Activated naive CD8-positive, alpha-beta T cell (primary cell): ENCODE results near the gene LFNG.

Experiments
- H3K27ac Mint-ChIP-seq: one replicate; pipeline ENCODE4 v1.8.0; 2021; ENCODE audit warnings: mixed read lengths
- H3K27me3 Mint-ChIP-seq: one replicate; pipeline ENCODE4 v1.8.0; 2021; ENCODE audit warnings: mixed read lengths
- H3K36me3 Mint-ChIP-seq: one replicate; pipeline ENCODE4 v1.8.0; 2021; ENCODE audit warnings: mixed read lengths
- H3K4me1 Mint-ChIP-seq: one replicate; pipeline ENCODE4 v1.8.0; 2021; ENCODE audit warnings: low read depth, mixed read lengths
- H3K4me3 Mint-ChIP-seq: one replicate; pipeline ENCODE4 v1.8.0; 2021; ENCODE audit warnings: mild to moderate bottlenecking, mixed read lengths
- H3K9me3 Mint-ChIP-seq: one replicate; pipeline ENCODE4 v1.8.0; 2021; ENCODE audit warnings: low read depth, mixed read lengths

LFNG gene, protein sequence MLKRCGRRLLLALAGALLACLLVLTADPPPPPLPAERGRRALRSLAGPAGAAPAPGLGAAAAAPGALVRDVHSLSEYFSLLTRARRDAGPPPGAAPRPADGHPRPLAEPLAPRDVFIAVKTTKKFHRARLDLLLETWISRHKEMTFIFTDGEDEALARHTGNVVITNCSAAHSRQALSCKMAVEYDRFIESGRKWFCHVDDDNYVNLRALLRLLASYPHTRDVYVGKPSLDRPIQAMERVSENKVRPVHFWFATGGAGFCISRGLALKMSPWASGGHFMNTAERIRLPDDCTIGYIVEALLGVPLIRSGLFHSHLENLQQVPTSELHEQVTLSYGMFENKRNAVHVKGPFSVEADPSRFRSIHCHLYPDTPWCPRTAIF

DNA sequence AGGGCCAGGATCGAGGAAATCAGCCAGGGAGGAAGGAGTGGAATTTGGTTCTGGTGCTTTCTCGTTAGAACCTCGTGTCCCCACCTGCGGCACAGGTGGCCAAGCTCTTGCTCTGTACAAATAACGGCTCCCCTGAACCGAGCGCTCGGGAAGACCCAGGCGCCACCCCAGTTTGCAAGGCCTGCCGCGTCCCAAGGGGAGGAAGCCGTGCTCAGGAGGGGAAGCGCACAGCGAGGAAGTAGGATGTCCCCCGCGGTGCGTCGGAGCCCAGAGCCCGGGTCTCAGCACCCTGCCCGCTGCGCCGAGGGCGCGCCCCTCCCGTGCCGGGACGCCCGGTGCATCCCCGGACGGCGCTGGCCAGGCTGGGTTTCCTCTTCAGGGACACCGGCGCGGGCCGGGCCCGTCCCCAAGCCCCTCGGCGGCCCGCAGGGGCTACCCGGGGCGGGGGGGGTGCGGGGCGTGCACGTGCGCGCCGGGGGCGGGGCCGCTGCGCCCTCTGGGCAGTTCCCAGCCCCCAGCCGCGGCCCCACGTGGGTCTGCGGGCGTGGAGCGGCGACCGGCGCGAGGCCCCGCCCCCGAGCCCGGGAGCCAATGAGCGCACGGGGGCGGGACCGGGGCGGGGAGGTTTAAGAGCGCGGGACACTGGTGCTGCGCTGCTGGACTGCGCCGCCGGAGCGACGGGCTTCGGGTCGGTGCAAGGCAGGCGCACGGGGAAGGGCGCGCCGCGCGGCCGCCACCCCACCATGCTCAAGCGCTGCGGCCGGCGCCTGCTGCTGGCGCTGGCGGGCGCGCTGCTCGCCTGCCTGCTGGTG lies at the start of gene LFNG:
Gene LFNG, plus strand, starts transcription at position 656 of the 812 bp plus-strand sequence. Its CDS starts 88 bp downstream, at position 744.
- Mint-ChIP-seq H3K4me3 (peak within 1 kb of the TSS; percentile 93), H3K9me3 (no peaks in the 10 kb centered on the region), H3K36me3 (peaks cover 2% of the 10 kb centered on the region), H3K27ac (peak within 1 kb of the TSS; percentile 86), H3K4me1 (peaks cover 35% of the 10 kb centered on the region), H3K27me3 (no peaks in the 10 kb centered on the region)

DNA sequence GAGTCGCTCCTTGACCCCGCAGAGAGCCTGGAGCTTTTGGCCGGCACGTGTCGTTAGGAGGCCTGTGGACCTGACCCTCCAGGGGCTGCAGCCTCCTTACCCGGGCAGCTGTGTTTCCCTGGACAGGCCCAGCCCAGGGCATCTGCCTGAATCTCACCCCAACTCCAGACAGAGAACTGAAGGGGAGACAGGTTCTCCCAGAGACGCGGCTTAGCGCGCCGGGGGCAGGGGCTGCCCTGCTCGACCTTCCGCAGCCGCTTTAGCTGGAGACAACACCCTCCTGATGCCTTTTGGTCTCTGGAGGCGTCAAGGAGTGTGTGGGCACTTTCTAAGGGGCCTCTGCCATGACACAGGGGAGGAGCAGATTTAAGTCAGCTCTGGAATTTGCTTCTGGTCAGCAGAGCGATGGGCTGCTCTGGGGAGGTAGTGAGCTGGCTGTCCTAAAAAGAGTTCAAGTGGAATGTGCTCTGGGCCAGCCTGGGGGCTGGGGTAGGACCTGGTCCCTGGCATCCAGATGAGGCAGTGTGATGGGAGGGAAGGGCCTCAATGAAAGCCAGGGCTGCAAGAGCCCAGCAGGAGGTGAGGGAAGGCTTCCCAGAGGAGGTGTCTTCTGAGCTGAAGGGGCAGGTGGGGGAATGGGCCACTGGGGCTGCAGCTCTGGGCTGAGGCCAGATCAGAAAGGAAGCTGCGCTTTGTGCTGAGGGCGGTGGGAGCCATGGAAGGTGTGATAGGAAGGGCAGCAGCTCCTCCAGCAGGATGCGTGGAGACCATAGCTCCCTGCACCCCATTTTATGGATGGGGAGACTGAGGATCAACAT lies 49.2 kb upstream of the LFNG start:
- no peak overlapping the region for H3K27ac Mint-ChIP-seq
- no peak overlapping the region for H3K4me3 Mint-ChIP-seq
- H3K36me3 Mint-ChIP-seq: no peaks in the 10 kb centered on the region
- no peaks in the 10 kb centered on the region for H3K9me3 Mint-ChIP-seq
- H3K4me1 Mint-ChIP-seq: peaks cover 2% of the 10 kb centered on the region
- H3K27me3 Mint-ChIP-seq: peaks cover 1% of the 10 kb centered on the region

DNA sequence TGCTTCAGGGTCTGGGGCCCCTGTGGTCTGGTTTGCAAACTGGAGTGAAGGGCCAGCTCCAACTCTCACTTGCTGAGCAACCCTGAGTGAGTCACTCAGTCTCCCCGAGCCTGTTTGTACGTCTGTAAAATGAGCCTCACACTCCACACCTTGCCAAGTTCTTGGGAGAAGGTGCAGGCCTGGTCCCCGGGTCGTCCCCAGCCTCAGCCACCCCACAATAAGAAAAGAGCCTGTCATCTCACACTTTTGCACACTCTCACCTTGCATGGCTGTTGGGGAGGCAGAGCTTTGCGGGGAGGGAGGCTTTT lies 48.6 kb upstream of the LFNG start:
- Mint-ChIP-seq H3K27ac (no peak overlapping the region), H3K4me3 (no peak overlapping the region), H3K27me3 (peaks cover 1% of the 10 kb centered on the region)

DNA sequence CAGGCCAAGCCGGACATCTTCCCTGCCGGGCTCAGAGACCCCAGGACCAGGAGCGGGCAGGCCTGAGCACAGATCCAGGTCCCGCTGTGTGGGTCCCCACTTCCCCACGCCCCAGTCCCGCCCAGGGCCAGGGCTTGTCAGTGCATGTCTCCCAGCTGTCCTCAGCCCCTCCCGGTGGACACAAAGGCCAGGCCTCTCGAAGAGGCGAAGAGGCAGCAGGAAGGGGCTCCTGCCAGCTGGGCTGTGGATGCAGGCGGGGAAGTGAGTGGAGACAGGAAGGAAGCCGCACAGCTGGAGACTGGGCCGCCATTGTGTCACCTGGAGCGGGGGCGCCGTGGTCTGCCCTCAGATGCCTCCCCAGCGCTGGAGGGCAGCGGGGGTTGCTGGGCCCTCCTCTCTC lies 48.2 kb upstream of the LFNG start:
- Mint-ChIP-seq H3K4me3 (no peak overlapping the region), H3K27me3 (peaks cover 1% of the 10 kb centered on the region), H3K27ac (no peak overlapping the region), H3K36me3 (no peaks in the 10 kb centered on the region), H3K9me3 (no peaks in the 10 kb centered on the region), H3K4me1 (peaks cover 2% of the 10 kb centered on the region)

More for the DNA sequence above, 48.6 kb upstream of the LFNG start:
- H3K4me1 Mint-ChIP-seq: peaks cover 2% of the 10 kb centered on the region
- no peaks in the 10 kb centered on the region for H3K9me3 Mint-ChIP-seq
- no peaks in the 10 kb centered on the region for H3K36me3 Mint-ChIP-seq

DNA sequence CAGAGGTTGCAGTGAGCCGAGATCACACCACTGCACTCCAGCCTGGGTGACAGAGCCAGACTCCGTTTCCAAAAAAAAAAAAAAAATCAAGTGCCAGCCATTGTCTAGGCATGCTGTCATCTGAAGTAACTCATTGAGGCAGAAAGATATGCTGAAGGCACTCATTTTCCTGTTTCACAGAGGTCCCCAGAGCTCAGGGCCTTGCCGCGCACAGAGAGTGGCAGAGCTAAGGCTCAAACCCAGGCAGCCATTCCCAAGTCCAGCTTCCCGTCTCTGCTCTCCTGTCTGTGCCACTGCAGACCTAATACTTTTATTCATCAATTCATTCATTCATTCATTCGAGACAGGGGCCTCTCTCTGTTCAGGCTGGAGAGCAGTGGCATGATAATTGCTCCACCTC lies 46.8 kb upstream of the LFNG start:
- Mint-ChIP-seq H3K9me3 (no peaks in the 10 kb centered on the region), H3K36me3 (no peaks in the 10 kb centered on the region), H3K27me3 (peaks cover 1% of the 10 kb centered on the region), H3K4me1 (peaks cover 2% of the 10 kb centered on the region), H3K4me3 (no peak overlapping the region), H3K27ac (no peak overlapping the region)

DNA sequence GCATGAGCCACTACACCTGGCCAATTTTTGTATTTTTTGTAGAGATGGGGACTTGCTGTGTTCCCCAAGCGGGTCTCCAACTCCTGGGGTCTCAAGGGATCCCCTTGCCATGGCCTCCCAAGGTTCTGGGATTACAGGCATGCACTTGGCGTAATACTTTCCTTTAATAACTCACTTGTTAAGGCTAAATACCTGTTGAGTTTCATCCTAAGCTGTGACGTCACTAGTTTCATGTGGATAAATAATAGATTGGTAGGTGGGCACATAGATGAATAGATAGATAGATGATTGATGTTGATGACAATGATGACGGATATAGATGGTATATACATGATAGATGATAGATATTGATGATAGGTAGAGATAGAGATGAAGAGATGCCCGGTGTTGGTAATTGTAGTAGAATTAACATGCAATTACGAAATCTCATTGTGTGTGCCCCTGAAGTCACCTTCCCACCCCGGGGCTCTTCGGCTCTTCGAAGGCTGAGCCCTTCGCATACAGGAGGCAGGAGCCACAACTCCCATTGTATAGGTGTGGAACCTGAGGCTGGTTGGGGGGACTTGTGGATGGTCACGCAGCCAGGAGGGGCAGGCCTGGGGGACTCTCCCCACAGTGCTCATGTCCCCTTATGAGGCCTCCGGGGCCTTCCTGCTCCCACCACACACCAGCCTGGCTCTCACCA lies 45.9 kb upstream of the LFNG start:
- H3K4me1 Mint-ChIP-seq: peaks cover 2% of the 10 kb centered on the region
- no peaks in the 10 kb centered on the region for H3K36me3 Mint-ChIP-seq
- H3K27ac Mint-ChIP-seq: no peak overlapping the region
- peaks cover 1% of the 10 kb centered on the region for H3K27me3 Mint-ChIP-seq
- no peak overlapping the region for H3K4me3 Mint-ChIP-seq
- H3K9me3 Mint-ChIP-seq: no peaks in the 10 kb centered on the region

DNA sequence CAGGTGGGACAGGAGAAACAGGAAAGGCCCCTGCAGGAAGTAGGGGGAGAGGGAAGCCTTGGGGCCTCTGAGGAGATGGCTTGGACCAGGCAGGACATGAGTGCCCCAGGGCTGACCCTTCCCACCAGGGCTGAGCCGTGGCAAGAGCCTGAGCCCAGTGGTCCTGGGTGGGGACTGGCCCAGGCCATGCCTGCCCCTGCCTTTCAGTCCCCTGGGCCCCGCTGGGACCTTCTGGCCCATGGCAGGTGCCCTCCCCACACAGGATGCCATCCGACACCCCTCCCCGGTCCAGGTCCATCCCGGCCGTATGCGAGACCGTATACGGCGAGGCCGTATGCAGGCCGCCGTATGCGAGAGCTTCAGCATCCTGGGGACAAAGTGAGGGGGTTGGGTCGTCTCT lies 45.4 kb upstream of the LFNG start:
- H3K4me1 Mint-ChIP-seq: no peaks in the 10 kb centered on the region
- no peaks in the 10 kb centered on the region for H3K36me3 Mint-ChIP-seq
- no peaks in the 10 kb centered on the region for H3K9me3 Mint-ChIP-seq
- H3K27ac Mint-ChIP-seq: no peak overlapping the region
- no peak overlapping the region for H3K4me3 Mint-ChIP-seq
- H3K27me3 Mint-ChIP-seq: no peaks in the 10 kb centered on the region

DNA sequence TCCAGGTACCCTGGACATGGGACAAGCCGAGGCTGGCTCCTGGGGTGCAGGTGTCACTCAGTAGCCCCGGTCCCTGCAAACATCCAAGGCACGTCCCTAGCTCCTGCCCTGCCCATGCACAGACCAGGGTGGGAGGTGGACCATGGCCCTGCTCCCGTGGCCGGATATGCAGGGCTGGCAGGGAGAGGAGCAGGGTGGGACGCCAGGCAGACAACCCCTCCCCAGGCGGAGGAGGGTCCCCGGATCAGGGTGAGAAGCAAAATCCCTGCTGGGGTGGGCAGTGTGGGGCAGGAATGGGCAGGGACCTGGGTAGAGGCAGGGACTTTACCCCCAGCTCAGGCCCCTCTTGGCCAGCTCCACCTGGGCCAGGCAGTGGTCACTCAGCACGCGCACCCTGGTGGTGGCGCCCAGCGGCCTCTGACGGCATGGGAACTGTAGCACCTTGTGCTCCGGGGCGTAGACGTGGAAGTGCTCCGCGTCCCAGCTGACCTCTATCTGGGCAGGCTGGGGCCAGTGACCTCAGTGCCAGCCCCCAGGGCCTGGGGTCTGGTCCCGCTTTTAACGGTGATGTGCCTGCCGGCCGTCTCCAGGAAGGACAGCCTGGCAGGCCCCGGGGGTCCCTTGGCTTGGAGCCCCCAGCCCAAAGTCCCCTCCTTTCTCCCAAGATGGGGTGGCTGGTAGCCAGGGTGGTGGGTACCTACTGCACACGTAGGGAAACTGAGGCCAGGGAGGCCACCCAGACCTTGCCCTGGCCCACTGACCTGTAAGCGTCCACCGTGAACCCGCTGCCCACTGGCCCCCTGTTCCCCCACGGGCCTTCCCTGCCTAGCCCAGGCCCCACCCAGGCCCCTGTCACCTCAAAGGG lies 44.5 kb upstream of the LFNG start:
- Mint-ChIP-seq H3K4me3 (no peak overlapping the region), H3K4me1 (no peaks in the 10 kb centered on the region), H3K27ac (no peak overlapping the region), H3K36me3 (no peaks in the 10 kb centered on the region), H3K27me3 (no peaks in the 10 kb centered on the region), H3K9me3 (no peaks in the 10 kb centered on the region)

DNA sequence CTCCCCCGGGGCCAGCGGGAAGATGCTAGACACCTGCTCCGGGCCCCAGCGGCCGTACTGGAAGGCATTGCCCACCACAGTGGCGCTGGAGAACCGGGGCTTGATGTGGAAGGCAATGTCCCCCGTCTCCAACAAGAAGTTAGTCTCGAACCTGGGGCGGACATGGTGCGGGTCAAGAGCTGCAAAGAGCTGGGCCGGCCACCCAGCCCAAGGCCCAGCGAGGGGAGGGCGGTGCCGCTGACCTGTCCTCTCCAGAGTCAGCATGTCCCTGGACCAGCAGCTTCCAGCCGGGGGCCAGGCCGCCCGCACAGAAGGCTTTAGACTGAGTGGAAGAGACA lies 43.9 kb upstream of the LFNG start:
- H3K4me1 Mint-ChIP-seq: no peaks in the 10 kb centered on the region
- no peak overlapping the region for H3K27ac Mint-ChIP-seq
- H3K9me3 Mint-ChIP-seq: no peaks in the 10 kb centered on the region
- H3K27me3 Mint-ChIP-seq: no peaks in the 10 kb centered on the region
- H3K4me3 Mint-ChIP-seq: no peak overlapping the region
- H3K36me3 Mint-ChIP-seq: no peaks in the 10 kb centered on the region

DNA sequence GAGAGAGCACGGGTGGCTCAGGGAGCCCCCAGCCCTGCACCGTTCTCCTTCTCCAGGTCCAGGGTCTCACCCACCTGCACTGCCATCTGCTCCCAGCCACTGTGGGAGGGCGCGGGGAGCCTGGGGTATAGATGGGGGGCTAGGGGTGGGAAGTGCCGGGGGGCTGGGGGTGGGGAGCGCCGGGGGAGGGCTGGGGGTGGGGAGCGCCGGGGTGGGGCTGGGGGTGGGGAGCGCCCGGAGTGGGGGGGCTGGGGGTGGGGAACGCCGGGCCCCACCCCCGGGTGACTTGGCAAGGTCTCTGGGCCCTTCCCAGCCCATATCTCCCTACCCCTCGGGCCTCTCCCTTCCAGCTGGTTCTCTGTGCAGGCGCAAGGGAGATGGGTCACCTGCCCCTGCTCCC lies 43.3 kb upstream of the LFNG start, which contains the start of gene GRIFIN:
Gene GRIFIN, minus strand, starts transcription at position 101 of the 400 bp plus-strand sequence. Its CDS starts 15 bp downstream, at position 86.
- Mint-ChIP-seq H3K4me3 (no peak within 1 kb of the TSS), H3K27me3 (no peaks in the 10 kb centered on the region), H3K36me3 (no peaks in the 10 kb centered on the region), H3K4me1 (no peaks in the 10 kb centered on the region), H3K27ac (no peak within 1 kb of the TSS), H3K9me3 (no peaks in the 10 kb centered on the region)

DNA sequence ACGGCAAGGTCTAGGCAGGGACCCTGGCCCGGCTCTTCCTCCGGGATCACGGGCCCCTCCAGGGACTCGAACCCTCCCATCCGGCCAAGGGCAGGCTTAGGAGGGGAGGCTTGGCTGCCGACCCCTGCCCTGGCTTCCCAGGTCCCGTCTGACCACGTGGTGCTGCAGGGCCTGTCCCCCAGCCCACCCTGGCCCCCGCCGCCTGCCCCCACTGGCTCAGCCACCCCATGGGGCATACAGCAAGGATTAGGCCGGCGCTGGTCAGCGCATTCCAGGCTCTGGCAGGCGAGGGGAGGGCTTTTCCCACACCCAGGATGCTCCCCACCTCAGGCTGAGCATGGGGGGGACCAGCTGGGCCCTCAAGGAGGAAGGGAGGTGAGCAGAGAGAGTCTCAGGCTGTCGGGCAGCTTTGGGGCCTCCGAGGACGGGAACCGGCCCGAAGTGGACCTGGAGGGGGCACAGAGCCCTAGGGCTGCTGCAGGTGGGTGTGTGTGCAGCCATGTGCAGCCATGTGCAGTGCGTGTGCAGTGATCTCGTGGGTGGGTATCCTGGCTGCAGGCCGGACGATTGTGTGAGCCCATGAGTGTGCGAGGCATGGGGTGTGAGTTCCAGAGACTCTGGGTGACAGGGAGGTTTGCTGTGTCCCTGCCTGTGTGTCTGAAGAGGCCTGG lies 42.7 kb upstream of the LFNG start:
- H3K27me3 Mint-ChIP-seq: no peaks in the 10 kb centered on the region
- no peaks in the 10 kb centered on the region for H3K9me3 Mint-ChIP-seq
- no peak overlapping the region for H3K27ac Mint-ChIP-seq
- no peaks in the 10 kb centered on the region for H3K36me3 Mint-ChIP-seq
- H3K4me3 Mint-ChIP-seq: no peak overlapping the region
- H3K4me1 Mint-ChIP-seq: no peaks in the 10 kb centered on the region

DNA sequence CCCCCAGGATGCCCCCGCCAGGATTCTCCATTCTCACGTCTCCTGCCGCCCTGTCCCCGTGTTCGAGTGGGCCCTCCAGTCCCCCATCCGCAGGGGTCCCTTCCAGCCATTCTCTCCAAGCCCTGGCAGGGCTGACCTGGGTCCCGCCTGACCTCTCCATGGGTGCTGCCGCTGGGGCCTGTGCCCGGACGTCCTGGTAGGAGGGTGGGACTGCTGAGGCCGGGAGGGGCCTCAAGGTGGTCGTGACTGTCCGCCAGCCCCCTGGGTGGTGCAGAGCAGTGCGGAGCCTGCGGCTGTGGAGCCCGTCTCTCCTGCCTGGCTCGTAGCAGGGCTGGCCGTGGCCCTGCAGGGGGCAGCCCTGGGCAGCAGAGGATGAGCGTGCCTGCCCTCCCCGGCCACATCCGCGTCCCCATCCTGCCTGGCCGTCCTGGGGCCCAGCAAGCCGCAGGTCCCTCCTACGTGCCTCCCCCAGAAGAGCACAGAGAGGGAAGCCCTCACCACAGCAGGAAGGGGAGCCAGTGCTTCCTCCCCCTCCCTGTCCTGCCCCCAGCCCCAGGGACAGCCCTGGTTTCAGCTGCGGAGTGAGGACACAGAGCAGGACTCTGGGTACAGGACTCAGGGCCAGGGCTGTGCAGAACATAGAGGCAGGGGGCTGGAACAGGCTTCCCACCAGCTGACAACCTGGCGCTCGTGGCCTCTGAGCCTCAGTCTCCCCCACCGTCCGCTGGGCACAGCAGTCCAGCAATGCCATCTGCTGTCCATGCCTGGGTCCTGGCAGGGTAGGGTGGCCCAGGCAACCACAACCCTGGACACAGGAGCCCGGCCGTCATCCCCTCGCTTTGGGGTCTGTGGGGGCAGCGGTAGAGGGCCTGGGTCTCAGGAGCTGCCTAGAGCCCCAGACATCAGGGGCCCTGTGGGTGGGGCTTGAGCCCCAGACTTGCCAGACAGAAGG lies 41.9 kb upstream of the LFNG start:
- Mint-ChIP-seq H3K4me1 (no peaks in the 10 kb centered on the region), H3K27me3 (no peaks in the 10 kb centered on the region), H3K36me3 (no peaks in the 10 kb centered on the region), H3K4me3 (no peak overlapping the region), H3K27ac (no peak overlapping the region), H3K9me3 (no peaks in the 10 kb centered on the region)

DNA sequence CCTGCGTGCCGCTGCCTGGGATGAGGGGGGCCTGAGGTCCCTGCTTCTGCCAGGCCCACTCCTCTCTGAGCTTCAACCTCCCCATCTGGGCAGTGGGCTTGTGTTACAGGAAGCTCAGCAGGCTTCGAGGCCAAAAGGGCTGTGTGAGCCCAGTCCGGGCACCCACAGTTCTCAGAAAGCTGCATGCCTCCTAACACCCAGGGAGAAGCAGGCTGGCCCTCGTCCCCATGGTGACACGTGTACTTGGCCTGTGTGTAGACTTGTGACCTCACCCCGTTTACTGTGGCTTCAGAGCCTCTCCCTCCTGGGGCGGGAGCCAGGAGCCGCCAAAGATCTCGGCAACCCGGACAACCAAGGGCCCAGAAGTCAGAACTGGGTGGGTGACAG lies 41.2 kb upstream of the LFNG start:
- Mint-ChIP-seq H3K9me3 (no peaks in the 10 kb centered on the region), H3K27ac (no peak overlapping the region), H3K4me1 (no peaks in the 10 kb centered on the region), H3K36me3 (no peaks in the 10 kb centered on the region), H3K27me3 (no peaks in the 10 kb centered on the region), H3K4me3 (no peak overlapping the region)
